ENCODE data around the gene YDJC. TPM values are rescaled to one million over a fixed set of nuclear protein-coding genes. Genes with fewer than 3 reads are reported as not detected.

Gene YDJC
- total and polyA plus RNA-seq, 9 of the 15 experiments (the other 6 are each of a cell fraction or from before 2014, with no cell fraction given): 13.5 to 871 (median 164) TPM

DNA sequence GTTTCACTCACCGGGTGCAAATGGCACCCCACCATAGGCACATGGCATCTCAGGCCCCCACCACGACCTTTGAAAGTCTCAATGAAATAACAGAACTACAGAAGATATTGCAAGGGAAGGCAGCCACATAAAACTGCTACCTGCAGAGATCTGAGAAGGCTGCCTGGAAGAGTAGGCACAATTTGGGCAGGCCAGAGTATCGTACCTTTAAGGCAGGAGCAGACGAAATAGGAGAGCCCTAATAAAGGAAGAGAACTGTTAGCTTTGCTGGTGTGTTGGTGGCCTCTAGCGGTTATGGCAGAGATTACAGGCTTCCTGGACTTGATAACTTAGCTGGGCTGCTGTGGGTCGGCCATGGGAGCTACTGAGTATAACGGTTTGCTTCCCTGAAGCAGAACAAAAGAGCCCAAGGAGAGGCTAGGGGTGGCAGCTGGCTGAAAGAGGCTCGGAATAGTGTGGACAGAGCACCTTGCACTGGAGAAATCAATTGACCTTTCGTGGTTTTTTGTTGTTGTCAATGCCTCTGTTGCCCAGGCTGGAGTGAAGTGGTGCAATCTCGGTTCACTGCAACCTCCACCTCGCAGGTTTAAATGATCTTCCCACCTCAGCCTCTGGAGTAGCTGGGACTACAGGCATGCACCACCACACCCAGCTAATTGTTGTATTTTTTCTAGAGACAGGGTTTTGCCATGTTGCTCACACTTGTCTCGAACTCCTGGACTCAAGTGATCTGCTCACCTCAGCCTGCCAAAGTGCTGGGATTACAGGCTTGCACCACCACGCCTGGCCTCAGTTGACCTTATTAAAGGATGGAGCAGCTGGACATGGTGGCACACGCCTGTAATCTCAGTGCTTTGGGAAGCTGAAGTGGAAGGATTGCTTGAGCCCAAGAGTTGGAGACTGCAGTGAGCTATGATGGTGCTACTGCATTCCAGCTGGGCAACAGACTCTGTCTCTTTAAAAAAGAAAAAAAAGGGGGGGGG, 17.1 kb upstream of the YDJC start:
- Histone ChIP-seq H3K4me3 (no peak overlapping the region), H2AFZ (ENCODE audit: low read depth, low read length) (0 out of 2 replicates have a peak overlapping the region, but pooled peaks have one; percentile 4), H3K27ac (ENCODE audit: extremely low read depth, low read depth, low read length) (no peak overlapping the region), H4K20me1 (replicated peaks; ENCODE audit: control insufficient read depth, insufficient read depth, low read length) (peaks cover 32% of the 10 kb centered on the region), H3K9me3 (replicated peaks; ENCODE audit: control insufficient read depth, insufficient read depth, low read depth, low read length) (no peaks in the 10 kb centered on the region), H3K9me1 (ENCODE audit: control insufficient read depth, insufficient read depth, low read length) (peaks cover 16% of the 10 kb centered on the region), H3K4me1 (replicated peaks in 1 of 2; ENCODE audit: control insufficient read depth in 2 of 2, insufficient read depth in 2 of 2, low read length in 2 of 2) (peaks cover 29 to 48% of the 10 kb centered on the region in 2 experiments), H3K36me3 (ENCODE audit: control insufficient read depth, insufficient read depth, low read length) (peaks cover 65% of the 10 kb centered on the region), H3K9ac (ENCODE audit: insufficient read depth in 1 of 2, low read depth in 2 of 2, low read length in 2 of 2) (peak overlapping the region in 1 of 2 experiments; percentile 62; a peak in 1 of 4 replicates), H3K27me3 (ENCODE audit: control insufficient read depth in 2 of 2, insufficient read depth in 2 of 2, low read length in 2 of 2) (no peaks in the 10 kb centered on the region; a peak in 1 of 5 replicates), H3K4me2 (ENCODE audit: insufficient read depth, low read length) (no peak overlapping the region), H3K79me2 (ENCODE audit: control insufficient read depth, insufficient read depth, low read length) (peaks cover 34% of the 10 kb centered on the region)
- in situ Hi-C loops (cut with MboI) (loop anchor here (25.0 kb wide), 1 partner anchor 510 kb away; no protein-coding TSS in a partner anchor), intact Hi-C loops (cut with micrococcal nuclease) (loop anchor here (1.0 kb wide), 1 partner anchor 53 kb away; no protein-coding TSS in a partner anchor)
- FAIRE-seq (peak; percentile 95), DNase-seq (ENCODE audit: extremely low read depth in 1 of 4, low spot score in 3 of 4) (peak; percentile 88 to 99 (median 93)), ATAC-seq (peak; percentile 34)
- CTCF ChIA-PET (ENCODE audit: low intra/inter-chr PET ratio): interaction anchor here (0.6 to 8.8 kb wide), 8 partner anchors 17 to 544 kb away, joined by 3 to 99 read pairs (median 6); partner anchors contain the start of genes CCDC116 and YDJC
- TSS peak; percentile 3 for BruUV-seq (replicated peaks)
- WGBS (ENCODE audit: insufficient coverage, low coverage, missing lambda C conversion rate): 48% methylated on average over 14 of the region's 14 CpGs
- POLR2A ChIA-PET: interaction anchor here (0.5 to 76.8 kb wide), 17 partner anchors 12 to 712 kb away, joined by 3 to 4622 read pairs (median 4); partner anchors contain the start of genes CCDC116, PPIL2, SDF2L1 and YDJC
- no peak for TF ChIP-seq SNRNP70 (optimal IDR thresholded peaks at IDR 0.05; ENCODE audit: low read depth, low read length)
- peak; percentile 24; the same call in 1 of the 2 replicates for TF ChIP-seq SREBF1 (IDR thresholded peaks at IDR 0.05; ENCODE audit: borderline replicate concordance, low read depth, low read length)
- TF ChIP-seq, protein P1, sequence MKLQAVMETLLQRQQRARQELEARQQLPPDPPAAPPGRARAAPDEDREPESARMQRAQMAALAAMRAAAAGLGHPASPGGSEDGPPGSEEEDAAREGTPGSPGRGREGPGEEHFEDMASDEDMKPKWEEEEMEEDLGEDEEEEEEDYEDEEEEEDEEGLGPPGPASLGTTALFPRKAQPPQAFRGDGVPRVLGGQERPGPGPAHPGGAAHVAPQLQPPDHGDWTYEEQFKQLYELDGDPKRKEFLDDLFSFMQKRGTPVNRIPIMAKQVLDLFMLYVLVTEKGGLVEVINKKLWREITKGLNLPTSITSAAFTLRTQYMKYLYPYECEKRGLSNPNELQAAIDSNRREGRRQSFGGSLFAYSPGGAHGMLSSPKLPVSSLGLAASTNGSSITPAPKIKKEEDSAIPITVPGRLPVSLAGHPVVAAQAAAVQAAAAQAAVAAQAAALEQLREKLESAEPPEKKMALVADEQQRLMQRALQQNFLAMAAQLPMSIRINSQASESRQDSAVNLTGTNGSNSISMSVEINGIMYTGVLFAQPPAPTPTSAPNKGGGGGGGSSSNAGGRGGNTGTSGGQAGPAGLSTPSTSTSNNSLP (IDR thresholded peaks at IDR 0.05; ENCODE audit: borderline replicate concordance, low read depth, low read length): peak; percentile 89; the same call in 1 of the 2 replicates
- peak; percentile 59 for TF ChIP-seq SMAD1 (IDR thresholded peaks at IDR 0.05; ENCODE audit: low read depth, low read length, partially characterized antibody)
- peak; percentile 73 for TF ChIP-seq ZKSCAN1 (IDR thresholded peaks at IDR 0.05; ENCODE audit: low read depth, low read length)
- TF ChIP-seq, protein P2, sequence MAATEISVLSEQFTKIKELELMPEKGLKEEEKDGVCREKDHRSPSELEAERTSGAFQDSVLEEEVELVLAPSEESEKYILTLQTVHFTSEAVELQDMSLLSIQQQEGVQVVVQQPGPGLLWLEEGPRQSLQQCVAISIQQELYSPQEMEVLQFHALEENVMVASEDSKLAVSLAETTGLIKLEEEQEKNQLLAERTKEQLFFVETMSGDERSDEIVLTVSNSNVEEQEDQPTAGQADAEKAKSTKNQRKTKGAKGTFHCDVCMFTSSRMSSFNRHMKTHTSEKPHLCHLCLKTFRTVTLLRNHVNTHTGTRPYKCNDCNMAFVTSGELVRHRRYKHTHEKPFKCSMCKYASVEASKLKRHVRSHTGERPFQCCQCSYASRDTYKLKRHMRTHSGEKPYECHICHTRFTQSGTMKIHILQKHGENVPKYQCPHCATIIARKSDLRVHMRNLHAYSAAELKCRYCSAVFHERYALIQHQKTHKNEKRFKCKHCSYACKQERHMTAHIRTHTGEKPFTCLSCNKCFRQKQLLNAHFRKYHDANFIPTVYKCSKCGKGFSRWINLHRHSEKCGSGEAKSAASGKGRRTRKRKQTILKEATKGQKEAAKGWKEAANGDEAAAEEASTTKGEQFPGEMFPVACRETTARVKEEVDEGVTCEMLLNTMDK (IDR thresholded peaks at IDR 0.05; ENCODE audit: borderline replicate concordance, insufficient read depth, low read depth, low read length, poor library complexity, severe bottlenecking): no peak
- TF ChIP-seq, protein P3, sequence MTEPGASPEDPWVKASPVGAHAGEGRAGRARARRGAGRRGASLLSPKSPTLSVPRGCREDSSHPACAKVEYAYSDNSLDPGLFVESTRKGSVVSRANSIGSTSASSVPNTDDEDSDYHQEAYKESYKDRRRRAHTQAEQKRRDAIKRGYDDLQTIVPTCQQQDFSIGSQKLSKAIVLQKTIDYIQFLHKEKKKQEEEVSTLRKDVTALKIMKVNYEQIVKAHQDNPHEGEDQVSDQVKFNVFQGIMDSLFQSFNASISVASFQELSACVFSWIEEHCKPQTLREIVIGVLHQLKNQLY (CRISPR knock-in tag; conservative IDR thresholded peaks at IDR 0.05): 0 out of 4 replicates have a peak, but pooled peaks of 1 of the 2 experiments have one; percentile 39
- TF ChIP-seq JUND (IDR thresholded peaks at IDR 0.05; ENCODE audit: borderline replicate concordance, low read depth, low read length): peak; percentile 87
- TF ChIP-seq JUND (tag; IDR thresholded peaks at IDR 0.05; ENCODE audit: borderline replicate concordance, low read depth, low read length): no peak
- peak; percentile 78 for TF ChIP-seq GTF2F1 (IDR thresholded peaks at IDR 0.05; ENCODE audit: low read depth, low read length)
- TF ChIP-seq CEBPB (tag; IDR thresholded peaks at IDR 0.05): no peak
- peak; percentile 69 to 90; a peak in 3 of 4 replicates for TF ChIP-seq TBL1XR1 (IDR thresholded peaks at IDR 0.05; ENCODE audit: low read length in 2 of 2)
- TF ChIP-seq NR4A1 (CRISPR knock-in tag; IDR thresholded peaks at IDR 0.05): no peak
- TF ChIP-seq NR4A1 (tag; IDR thresholded peaks at IDR 0.05): no peak
- TF ChIP-seq RCOR1 (IDR thresholded peaks at IDR 0.05; ENCODE audit: borderline replicate concordance in 1 of 2, low read depth in 2 of 2, low read length in 2 of 2): peak; percentile 49 to 95; a peak in 2 of 4 replicates

Measured in K562 (cell line).